GM23248 (cell line): ENCODE data around the gene USP32. TPM values are rescaled to one million over a fixed set of nuclear protein-coding genes. Genes with fewer than 3 reads are reported as not detected.

Source experiments
- DNase-seq: peaks from one replicate; pipeline ENCODE4 v3.0.0-alpha.2; 2015
- H2AFZ ChIP-seq: fragments of 200-600 bp; sonication (generic); 2 replicates; pipeline ENCODE4 v1.6.1; 2016; ENCODE audit warnings: antibody characterized with exemption
- H3F3A ChIP-seq: fragments of 200-600 bp; sonication (generic); 2 replicates; pipeline ENCODE4 v1.6.1; 2016; ENCODE audit warnings: mild to moderate bottlenecking, antibody characterized with exemption, mixed run types; ENCODE audit not compliant: insufficient read depth
- H3K27ac ChIP-seq: fragments of 200-600 bp; sonication (generic); 2 replicates; pipeline ENCODE4 v1.5.1; 2016; ENCODE audit warnings: mild to moderate bottlenecking
- H3K27me3 ChIP-seq: fragments of 200-600 bp; sonication (generic); replicated peaks from 2 replicates; pipeline ENCODE4 v1.6.1; 2016; ENCODE audit warnings: mild to moderate bottlenecking; ENCODE audit not compliant: insufficient read depth
- H3K36me3 ChIP-seq: fragments of 200-600 bp; sonication (generic); 2 replicates; pipeline ENCODE4 v1.6.1; 2016; ENCODE audit warnings: low read depth, mild to moderate bottlenecking
- H3K4me1 ChIP-seq: fragments of 200-600 bp; sonication (generic); 2 replicates; pipeline ENCODE4 v1.6.1; 2016; ENCODE audit warnings: mild to moderate bottlenecking; ENCODE audit not compliant: insufficient read depth
- H3K4me2 ChIP-seq: fragments of 200-600 bp; sonication (generic); one replicate; pipeline ENCODE4 v1.6.1; 2016; ENCODE audit warnings: mild to moderate bottlenecking; ENCODE audit not compliant: unreplicated experiment
- H3K4me3 ChIP-seq: fragments of 200-600 bp; sonication (generic); 2 replicates; pipeline ENCODE4 v1.5.1; 2016; ENCODE audit warnings: mild to moderate bottlenecking
- H3K79me2 ChIP-seq: fragments of 200-600 bp; sonication (generic); 2 replicates; pipeline ENCODE4 v1.6.1; 2016; ENCODE audit warnings: mild to moderate bottlenecking; ENCODE audit not compliant: insufficient read depth
- H3K9ac ChIP-seq: fragments of 200-600 bp; sonication (generic); 2 replicates; pipeline ENCODE4 v1.6.1; 2016; ENCODE audit warnings: mild to moderate bottlenecking
- H3K9me2 ChIP-seq: fragments of 200-600 bp; sonication (generic); 2 replicates; pipeline ENCODE4 v1.6.1; 2016; ENCODE audit warnings: mixed run types, mild to moderate bottlenecking, moderate library complexity; ENCODE audit not compliant: insufficient read depth
- H3K9me3 ChIP-seq: fragments of 200-600 bp; sonication (generic); one replicate; pipeline ENCODE4 v1.6.1; 2017; ENCODE audit warnings: low read depth
- H4K20me1 ChIP-seq: fragments of 200-600 bp; sonication (generic); 2 replicates; pipeline ENCODE4 v1.6.0; 2016; ENCODE audit not compliant: insufficient read depth
- EZH2 ChIP-seq: fragments of 200-600 bp; sonication (generic); IDR thresholded peaks from 2 replicates; pipeline ENCODE4 v1.6.1; 2018; ENCODE audit warnings: antibody characterized with exemption, mild to moderate bottlenecking; ENCODE audit not compliant: insufficient read depth, poor library complexity, severe bottlenecking
- EZH2phosphoT487 ChIP-seq: fragments of 200-600 bp; sonication (generic); IDR thresholded peaks from 2 replicates; pipeline ENCODE4 v1.6.1; 2018; ENCODE audit warnings: antibody characterized with exemption, moderate library complexity, mild to moderate bottlenecking, low read depth; ENCODE audit not compliant: insufficient read depth
- WGBS, 2 experiments: methylation state at CpG; one replicate each; pipeline ENCODE4 v1.1.6; 2015 to 2017; ENCODE audit warnings: low lambda C conversion rate in 2 of 2, low coverage in 1 of 2; ENCODE audit errors: missing lambda C conversion rate in 2 of 2; 5-methylcytosine and 5-hydroxymethylcytosine counted together
- in situ Hi-C: fragments of 300-500 bp; cut with MboI; formaldehyde crosslinking; loops from 2 replicates; pipeline ENCODE4 v1.15.0; 2020
- polyA plus RNA-seq: library from polyadenylated mRNA; unstranded; fragments of >200 nt; fragmentation: Nextera tagmentation; extraction: Ambion mirVana; gene quantifications from 2 replicates; pipeline ENCODE4 v1.2.1, GENCODE V29; 2016
- total RNA-seq: library from RNA; depleted of rRNA; stranded (reverse); fragments of >200 nt; shearing (Covaris generic); gene quantifications from 2 replicates; pipeline ENCODE4 v1.2.3, GENCODE V29; 2014

The USP32 gene
- total and polyA plus RNA-seq, 2 experiments from 2014 or later, result 14.0 to 33.9 TPM

GRCh38 chr17:60148373-60148772 is 243.6 kb downstream of the USP32 start:
- in situ Hi-C loops, result no loop called here
- Histone ChIP-seq H3K27ac (no peak overlapping the region), H3K36me3 (no peaks in the 10 kb centered on the region), H3K27me3 (peaks cover 46% of the 10 kb centered on the region), H3K4me3 (no peak overlapping the region), H3K9me3 (no peaks in the 10 kb centered on the region), H3K79me2 (no peaks in the 10 kb centered on the region), H3K9ac (no peak overlapping the region), H2AFZ (no peak overlapping the region), H3K4me1 (peaks cover under 1% of the 10 kb centered on the region; the same call in 1 of the 2 replicates), H3K4me2 (no peak overlapping the region), H3F3A (0 out of 2 replicates have a peak, but pooled peaks cover under 1% of the 10 kb centered on the region), H4K20me1 (no peaks in the 10 kb centered on the region), H3K9me2 (no peaks in the 10 kb centered on the region)
- DNase-seq, result no peak
- WGBS, 2 experiments, result 54 to 59% methylated on average over 2 of the region's 2 CpGs
- TF ChIP-seq EZH2phosphoT487, result no peak
- no peak for TF ChIP-seq EZH2

GRCh38 chr17:60147553-60148223 is 244.2 kb downstream of the USP32 start:
- no peak overlapping the region for H3K4me2 ChIP-seq
- TF ChIP-seq EZH2 (no peak), EZH2phosphoT487 (no peak)
- no peak overlapping the region for H2AFZ ChIP-seq
- peaks cover 6% of the 10 kb centered on the region for H3K4me1 ChIP-seq
- no peak overlapping the region for H3K27ac ChIP-seq
- H3K36me3 ChIP-seq, result no peaks in the 10 kb centered on the region
- no peak overlapping the region for H3K4me3 ChIP-seq
- H3K79me2 ChIP-seq, result no peaks in the 10 kb centered on the region
- 85 to 91% methylated on average over 8 of the region's 8 CpGs for WGBS, 2 experiments
- H4K20me1 ChIP-seq, result no peaks in the 10 kb centered on the region
- peaks cover 5% of the 10 kb centered on the region; the same call in 1 of the 2 replicates for H3F3A ChIP-seq
- in situ Hi-C loops, result no loop called here
- no peak for DNase-seq
- no peak overlapping the region for H3K9ac ChIP-seq
- H3K9me3 ChIP-seq, result no peaks in the 10 kb centered on the region
- H3K9me2 ChIP-seq, result no peaks in the 10 kb centered on the region
- H3K27me3 ChIP-seq, result peaks cover 46% of the 10 kb centered on the region

GRCh38 chr17:60146206-60146605 is 245.7 kb downstream of the USP32 start:
- no peaks in the 10 kb centered on the region for H3K9me3 ChIP-seq
- DNase-seq, result no peak
- H3K27me3 ChIP-seq, result peaks cover 42% of the 10 kb centered on the region
- H3K4me2 ChIP-seq, result no peak overlapping the region
- H3K9ac ChIP-seq, result no peak overlapping the region
- H3K4me1 ChIP-seq, result peaks cover 14% of the 10 kb centered on the region
- WGBS, 2 experiments, result 83 to 92% methylated on average over 2 of the region's 2 CpGs
- TF ChIP-seq EZH2phosphoT487, result no peak
- H3K9me2 ChIP-seq, result no peaks in the 10 kb centered on the region
- H3F3A ChIP-seq, result peaks cover 9% of the 10 kb centered on the region; the same call in 1 of the 2 replicates
- no peak overlapping the region for H2AFZ ChIP-seq
- H3K27ac ChIP-seq, result no peak overlapping the region
- in situ Hi-C loops, result no loop called here
- no peak overlapping the region for H3K4me3 ChIP-seq
- no peaks in the 10 kb centered on the region for H4K20me1 ChIP-seq
- no peaks in the 10 kb centered on the region for H3K36me3 ChIP-seq
- H3K79me2 ChIP-seq, result no peaks in the 10 kb centered on the region

GRCh38 chr17:60145006-60145935 is 246.7 kb downstream of the USP32 start:
- H3K4me2 ChIP-seq, result no peak overlapping the region
- no peak overlapping the region for H2AFZ ChIP-seq
- H3K36me3 ChIP-seq, result no peaks in the 10 kb centered on the region
- no peaks in the 10 kb centered on the region for H3K9me2 ChIP-seq
- H3K4me3 ChIP-seq, result no peak overlapping the region
- no peaks in the 10 kb centered on the region for H4K20me1 ChIP-seq
- H3K27me3 ChIP-seq, result peaks cover 41% of the 10 kb centered on the region
- peaks cover 9% of the 10 kb centered on the region; the same call in 1 of the 2 replicates for H3F3A ChIP-seq
- no peak for TF ChIP-seq EZH2
- H3K4me1 ChIP-seq, result peaks cover 14% of the 10 kb centered on the region
- H3K9ac ChIP-seq, result no peak overlapping the region
- no peaks in the 10 kb centered on the region for H3K79me2 ChIP-seq
- DNase-seq, result peak; percentile 35
- WGBS, 2 experiments, result 28 to 29% methylated on average over 16 to 17 of the region's 17 CpGs
- H3K9me3 ChIP-seq, result no peaks in the 10 kb centered on the region
- H3K27ac ChIP-seq, result no peak overlapping the region
- in situ Hi-C loops, result no loop called here
